CD4-positive, alpha-beta T cell (primary cell): ENCODE measurements around the gene IL5. TPM values are rescaled to one million over a fixed set of nuclear protein-coding genes. Genes with fewer than 3 reads are reported as not detected.
A peak's percentile ranks its signal among the peaks of the same experiment; 100 is the strongest.

Source experiments
- ATAC-seq: fragments of 200-7000 bp; cut with Tn5 transposase; one replicate; pipeline ENCODE4 v1.10.0; 2022; ENCODE audit warnings: mild to moderate bottlenecking; ENCODE audit not compliant: poor library complexity
- CTCF ChIA-PET: fragments of 350-600 bp; sonication (Branson Sonifier 250); formaldehyde crosslinking; loops from one replicate; lab custom pipeline; 2021; ENCODE audit warnings: antibody characterized with exemption, inconsistent platforms; lab: Charles Lee
- POLR2A ChIA-PET: fragments of 350-600 bp; sonication (Branson Sonifier 250); formaldehyde crosslinking; loops from one replicate; lab custom pipeline; 2021; ENCODE audit warnings: antibody characterized with exemption, inconsistent platforms; lab: Charles Lee
- DNase-seq, 14 experiments: peaks; one replicate each; pipeline ENCODE4 v3.0.0-alpha.2; 2013 to 2020; ENCODE audit warnings: mixed read lengths in 2 of 14
- H3K27ac ChIP-seq, 2 donors: one replicate each; pipeline versions ENCODE4 v1.5.1 to v1.7.0; 2013; ENCODE audit warnings: low read length in 2 of 2, low read depth in 1 of 2, mild to moderate bottlenecking in 1 of 2
- H3K27me3 ChIP-seq, 2 experiments: 1 replicate in 1 of 2; 2 replicates in 1 of 2; pipeline versions ENCODE4 v1.6.1 to v1.7.0; 2013; ENCODE audit warnings: low read length in 2 of 2, control low read depth in 1 of 2, mild to moderate bottlenecking in 1 of 2, moderate library complexity in 1 of 2; ENCODE audit not compliant: insufficient read depth in 2 of 2, control insufficient read depth in 1 of 2
- H3K36me3 ChIP-seq: one replicate; pipeline ENCODE4 v1.6.1; 2013; ENCODE audit warnings: low read length, control low read depth; ENCODE audit not compliant: insufficient read depth
- H3K4me1 ChIP-seq: one replicate; pipeline ENCODE4 v1.6.1; 2013; ENCODE audit warnings: low read length, control low read depth; ENCODE audit not compliant: insufficient read depth
- H3K4me3 ChIP-seq: one replicate; pipeline ENCODE4 v1.5.1; 2013; ENCODE audit warnings: mild to moderate bottlenecking, low read length, moderate library complexity
- H3K9me3 ChIP-seq, 2 experiments: 1 replicate in 1 of 2; 2 replicates in 1 of 2; pipeline versions ENCODE4 v1.6.1 to v1.7.0; 2013; ENCODE audit warnings: low read length in 2 of 2, mild to moderate bottlenecking in 2 of 2, control low read depth in 1 of 2, moderate library complexity in 1 of 2; ENCODE audit not compliant: control insufficient read depth in 1 of 2, insufficient read depth in 1 of 2
- H3K27ac Mint-ChIP-seq: one replicate; pipeline ENCODE4 v1.8.0; 2020; ENCODE audit warnings: mixed read lengths
- H3K27me3 Mint-ChIP-seq: one replicate; pipeline ENCODE4 v1.8.0; 2021; ENCODE audit warnings: mixed read lengths
- H3K36me3 Mint-ChIP-seq: one replicate; pipeline ENCODE4 v1.8.0; 2021; ENCODE audit warnings: low read depth, mixed read lengths
- H3K4me1 Mint-ChIP-seq: one replicate; pipeline ENCODE4 v1.8.0; 2021; ENCODE audit warnings: low read depth, mixed read lengths
- H3K4me3 Mint-ChIP-seq: one replicate; pipeline ENCODE4 v1.8.0; 2020; ENCODE audit warnings: mild to moderate bottlenecking, mixed read lengths
- H3K9me3 Mint-ChIP-seq: one replicate; pipeline ENCODE4 v1.8.0; 2020; ENCODE audit warnings: mixed read lengths
- CTCF ChIP-seq: fragments of 200-600 bp; IDR thresholded peaks from one replicate; pipeline ENCODE4 v1.8.0; 2022; ENCODE audit warnings: antibody characterized with exemption, mild to moderate bottlenecking
- intact Hi-C, 2 experiments: fragments of 100-400 bp; cut with DNase I in 1 of 2; cut with micrococcal nuclease in 1 of 2; formaldehyde crosslinking; loops; one replicate each; pipeline versions ENCODE4 v1.15.1 to v1.9.0; 2023 to 2025; cut with DNase I, micrococcal nuclease
- total RNA-seq, 174 experiments: library from RNA in 2 of 174; stranded (reverse) in 2 of 174; gene quantifications; one replicate each; pipeline ENCODE4 v1.2.3 and lab custom pipeline; 2021 to 2026

The IL5 gene
- total RNA-seq, 2 experiments from 2014 or later, result not detected

DNA sequence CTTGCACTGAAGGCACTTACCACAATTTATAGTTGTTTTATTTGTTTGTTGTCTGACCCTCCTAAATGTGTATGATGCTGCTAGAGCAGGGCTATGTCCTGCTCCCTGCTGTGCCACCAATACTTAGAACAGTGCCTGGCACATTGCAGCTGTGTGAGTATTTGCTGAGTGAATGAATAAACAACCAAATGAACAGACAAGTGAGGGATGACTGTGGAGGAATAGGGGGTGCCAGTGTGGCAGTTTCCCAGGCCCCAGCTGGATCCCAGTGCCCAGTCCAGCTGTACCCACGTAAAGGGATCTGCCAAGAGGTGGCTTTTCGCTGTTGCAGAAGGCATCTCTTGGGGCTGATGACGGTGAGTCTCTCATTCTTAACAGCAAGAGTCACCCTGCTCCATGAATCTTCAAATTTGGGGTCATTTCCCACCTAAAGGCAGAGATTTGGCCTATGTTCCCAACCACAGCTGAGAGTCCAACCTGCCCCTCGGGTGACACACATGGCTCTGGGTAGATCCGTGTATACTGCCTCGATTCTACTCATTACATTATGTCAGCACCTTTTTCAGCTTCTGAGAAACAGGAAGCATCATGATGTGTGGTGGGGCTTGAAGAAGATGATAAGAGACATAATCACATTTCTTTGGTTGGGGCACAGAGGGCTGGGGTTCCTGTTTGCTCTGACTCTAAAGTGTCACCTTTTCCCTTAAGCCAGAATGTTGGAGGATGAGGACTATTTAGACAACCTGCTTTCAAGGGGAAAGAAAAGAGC lies 14.3 kb downstream of the IL5 start:
- Mint-ChIP-seq H3K27ac (no peak overlapping the region), H3K27me3 (no peaks in the 10 kb centered on the region), H3K36me3 (no peaks in the 10 kb centered on the region), H3K4me1 (peaks cover 8% of the 10 kb centered on the region), H3K4me3 (no peak overlapping the region), H3K9me3 (no peaks in the 10 kb centered on the region)
- intact Hi-C loops, result loop anchor here (2.0 to 10.0 kb wide), 3 partner anchors 86 to 290 kb away; no protein-coding TSS in a partner anchor
- Histone ChIP-seq H3K9me3 (no peaks in the 10 kb centered on the region), H3K27ac (no peak overlapping the region), H3K36me3 (no peaks in the 10 kb centered on the region), H3K27me3 (peaks cover 0 to 4% of the 10 kb centered on the region in 2 experiments), H3K4me1 (peaks cover 15% of the 10 kb centered on the region), H3K4me3 (no peak overlapping the region)
- POLR2A ChIA-PET, result interaction anchor here (0.7 to 1.1 kb wide), 2 partner anchors 28 to 295 kb away, joined by 3 to 4 read pairs; partner anchors contain the start of gene RAD50
- CTCF ChIA-PET, result no interaction called here
- DNase-seq (peak in 1 of 14 experiments; percentile 44), ATAC-seq (no peak)
- no peak for TF ChIP-seq CTCF

DNA sequence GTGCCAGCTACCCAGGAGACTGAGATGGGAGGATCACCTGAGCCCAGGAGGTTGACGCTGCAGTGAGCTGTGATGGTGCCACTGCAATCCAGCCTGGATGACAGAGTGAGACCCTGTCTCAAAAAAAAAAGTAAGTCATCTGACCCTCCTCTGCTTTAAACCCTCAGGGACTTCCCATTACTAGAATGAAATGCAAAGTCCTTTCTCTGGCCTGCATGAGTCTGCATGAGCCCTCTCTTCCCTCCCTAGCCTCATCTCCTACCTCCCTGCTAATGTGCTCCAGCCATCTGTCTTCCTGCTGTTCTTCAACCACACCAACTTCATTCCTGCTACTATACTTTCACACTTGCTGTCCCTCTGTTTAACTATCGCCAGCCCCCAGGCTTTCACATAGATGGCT lies 15.3 kb downstream of the IL5 start:
- no peaks in the 10 kb centered on the region for H3K9me3 Mint-ChIP-seq
- intact Hi-C loops, result loop anchor here (2.0 to 10.0 kb wide), 3 partner anchors 87 to 291 kb away; no protein-coding TSS in a partner anchor
- Histone ChIP-seq H3K36me3 (no peaks in the 10 kb centered on the region), H3K9me3 (no peaks in the 10 kb centered on the region), H3K27me3 (peaks cover 0 to 4% of the 10 kb centered on the region in 2 experiments), H3K4me1 (peaks cover 15% of the 10 kb centered on the region), H3K4me3 (no peak overlapping the region), H3K27ac (no peak overlapping the region)
- ChIA-PET POLR2A (no interaction called here), CTCF (no interaction called here)
- H3K36me3 Mint-ChIP-seq, result no peaks in the 10 kb centered on the region
- no peak for DNase-seq
- H3K27ac Mint-ChIP-seq, result no peak overlapping the region
- H3K4me3 Mint-ChIP-seq, result no peak overlapping the region
- peaks cover 8% of the 10 kb centered on the region for H3K4me1 Mint-ChIP-seq
- TF ChIP-seq CTCF, result no peak
- H3K27me3 Mint-ChIP-seq, result no peaks in the 10 kb centered on the region
- no peak for ATAC-seq

DNA sequence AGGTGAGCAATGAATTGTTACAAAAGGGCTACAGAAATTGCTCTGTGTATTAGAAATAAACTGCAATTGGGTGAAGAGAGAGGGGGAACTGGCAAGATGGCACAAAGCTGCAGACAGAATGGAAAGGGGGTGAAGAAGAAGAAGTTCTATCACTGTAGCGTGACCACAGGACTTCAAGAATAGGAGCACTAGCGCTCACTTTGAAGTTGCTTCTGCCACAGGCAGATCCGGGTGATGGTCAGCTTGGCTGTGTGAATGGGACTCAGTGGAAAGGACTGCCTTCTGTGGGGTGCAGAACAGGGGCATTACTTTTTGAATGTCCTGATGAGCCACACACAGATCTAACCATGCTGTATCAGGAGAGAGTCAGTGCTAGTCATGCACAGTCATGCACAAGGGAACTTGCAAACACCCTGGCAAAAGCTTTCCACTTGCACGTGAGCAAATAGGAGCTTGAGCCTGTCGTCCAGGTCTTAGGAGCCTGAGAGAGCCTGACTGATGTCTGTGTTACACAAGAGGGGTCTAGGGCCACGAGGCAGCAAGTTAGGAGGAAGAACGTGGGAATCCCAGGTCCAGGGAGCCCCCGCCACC lies 16.3 kb downstream of the IL5 start:
- Mint-ChIP-seq H3K27ac (no peak overlapping the region), H3K4me1 (peaks cover 8% of the 10 kb centered on the region)
- ATAC-seq, result no peak

More for the DNA sequence above, 16.3 kb downstream of the IL5 start:
- TF ChIP-seq CTCF, result no peak
- Histone ChIP-seq H3K4me3 (no peak overlapping the region), H3K27ac (no peak overlapping the region), H3K9me3 (no peaks in the 10 kb centered on the region), H3K36me3 (no peaks in the 10 kb centered on the region), H3K27me3 (peaks cover 0 to 4% of the 10 kb centered on the region in 2 experiments), H3K4me1 (peaks cover 15% of the 10 kb centered on the region)
- CTCF ChIA-PET, result interaction anchor here (0.6 to 1.1 kb wide), 13 partner anchors 11 to 293 kb away, joined by 3 to 6 read pairs (median 3); partner anchors contain the start of gene RAD50
- H3K36me3 Mint-ChIP-seq, result no peaks in the 10 kb centered on the region
- POLR2A ChIA-PET, result interaction anchor here (2.1 kb wide), 1 partner anchor 30 kb away, joined by 6 read pairs; the partner anchor contains the start of gene RAD50
- intact Hi-C loops, result loop anchor here (1.0 to 10.0 kb wide), 4 partner anchors 88 to 293 kb away; no protein-coding TSS in a partner anchor
- H3K27me3 Mint-ChIP-seq, result no peaks in the 10 kb centered on the region
- peak in 1 of 14 experiments; percentile 16 for DNase-seq
- no peak overlapping the region for H3K4me3 Mint-ChIP-seq
- H3K9me3 Mint-ChIP-seq, result no peaks in the 10 kb centered on the region
